ENCODE data around the gene MGST2.
"Not testable (repeated sequence)": the region's sequence is repeated elsewhere in the genome, so short reads cannot be mapped to it uniquely, and the experiment has no call there.

Gene MGST2

GRCh38 chr4:139692309-139693012, 26.8 kb downstream of the MGST2 start:
- H3K4me3 ChIP-seq (ENCODE audit: low read length) = no peak overlapping the region
- no peaks in the 10 kb centered on the region for H3K27me3 ChIP-seq (ENCODE audit: control insufficient read depth, insufficient read depth, low read length)
- no peaks in the 10 kb centered on the region for H3K4me1 ChIP-seq (ENCODE audit: control insufficient read depth, insufficient read depth, low read length)
- no peak overlapping the region for H3K4me2 ChIP-seq (ENCODE audit: low read length)
- H3K9ac ChIP-seq (ENCODE audit: low read depth, low read length) = no peak overlapping the region
- H3K36me3 ChIP-seq (ENCODE audit: insufficient read depth, low read length) = no peaks in the 10 kb centered on the region
- H3K9me3 ChIP-seq (replicated peaks; ENCODE audit: low read length) = no peaks in the 10 kb centered on the region

- Histone ChIP-seq H3K4me1 (ENCODE audit: control insufficient read depth, insufficient read depth, low read length) (no peaks in the 10 kb centered on the region), H3K27me3 (ENCODE audit: control insufficient read depth, insufficient read depth, low read length) (no peaks in the 10 kb centered on the region), H3K9me3 (replicated peaks; ENCODE audit: low read length) (no peaks in the 10 kb centered on the region), H3K36me3 (ENCODE audit: insufficient read depth, low read length) (no peaks in the 10 kb centered on the region), H3K9ac (ENCODE audit: low read depth, low read length) (no peak overlapping the region), H3K4me3 (ENCODE audit: low read length) (no peak overlapping the region), H3K4me2 (ENCODE audit: low read length) (no peak overlapping the region)
Measured at GRCh38 chr4:139694522-139695107, 29.0 kb downstream of the MGST2 start.

- Histone ChIP-seq H3K4me2 (ENCODE audit: low read length) (no peak overlapping the region), H3K4me1 (ENCODE audit: control insufficient read depth, insufficient read depth, low read length) (no peaks in the 10 kb centered on the region), H3K9ac (ENCODE audit: low read depth, low read length) (no peak overlapping the region), H3K27me3 (ENCODE audit: control insufficient read depth, insufficient read depth, low read length) (no peaks in the 10 kb centered on the region), H3K4me3 (ENCODE audit: low read length) (no peak overlapping the region), H3K9me3 (replicated peaks; ENCODE audit: low read length) (no peaks in the 10 kb centered on the region), H3K36me3 (ENCODE audit: insufficient read depth, low read length) (no peaks in the 10 kb centered on the region)
Measured at GRCh38 chr4:139696491-139696890, 30.9 kb downstream of the MGST2 start.

GRCh38 chr4:139698167-139698925, 32.7 kb downstream of the MGST2 start:
- H3K9me3 ChIP-seq (replicated peaks; ENCODE audit: low read length); H3K4me1 ChIP-seq (ENCODE audit: control insufficient read depth, insufficient read depth, low read length); H3K27me3 ChIP-seq (ENCODE audit: control insufficient read depth, insufficient read depth, low read length); H3K36me3 ChIP-seq (ENCODE audit: insufficient read depth, low read length); H3K4me2 ChIP-seq (ENCODE audit: low read length); H3K4me3 ChIP-seq (ENCODE audit: low read length); H3K9ac ChIP-seq (ENCODE audit: low read depth, low read length): not testable (repeated sequence)

GRCh38 chr4:139700568-139700967, 34.9 kb downstream of the MGST2 start:
- H3K4me2 ChIP-seq (ENCODE audit: low read length) = no peak overlapping the region
- no peaks in the 10 kb centered on the region for H3K27me3 ChIP-seq (ENCODE audit: control insufficient read depth, insufficient read depth, low read length)
- peaks cover 5% of the 10 kb centered on the region for H3K36me3 ChIP-seq (ENCODE audit: insufficient read depth, low read length)
- H3K9me3 ChIP-seq (replicated peaks; ENCODE audit: low read length) = no peaks in the 10 kb centered on the region
- H3K9ac ChIP-seq (ENCODE audit: low read depth, low read length) = no peak overlapping the region
- H3K4me3 ChIP-seq (ENCODE audit: low read length) = no peak overlapping the region
- H3K4me1 ChIP-seq (ENCODE audit: control insufficient read depth, insufficient read depth, low read length) = no peaks in the 10 kb centered on the region

- Histone ChIP-seq H3K27me3 (ENCODE audit: control insufficient read depth, insufficient read depth, low read length) (no peaks in the 10 kb centered on the region), H3K4me1 (ENCODE audit: control insufficient read depth, insufficient read depth, low read length) (no peaks in the 10 kb centered on the region), H3K4me2 (ENCODE audit: low read length) (no peak overlapping the region), H3K9ac (ENCODE audit: low read depth, low read length) (no peak overlapping the region), H3K4me3 (ENCODE audit: low read length) (no peak overlapping the region), H3K36me3 (ENCODE audit: insufficient read depth, low read length) (peaks cover 5% of the 10 kb centered on the region), H3K9me3 (replicated peaks; ENCODE audit: low read length) (no peaks in the 10 kb centered on the region)
Measured at GRCh38 chr4:139704915-139705485, 39.4 kb downstream of the MGST2 start.

GRCh38 chr4:139709660-139710059, 44.0 kb downstream of the MGST2 start:
- H3K27me3 ChIP-seq (ENCODE audit: control insufficient read depth, insufficient read depth, low read length) = no peaks in the 10 kb centered on the region
- H3K4me1 ChIP-seq (ENCODE audit: control insufficient read depth, insufficient read depth, low read length) = no peaks in the 10 kb centered on the region
- H3K4me2 ChIP-seq (ENCODE audit: low read length) = no peak overlapping the region
- no peaks in the 10 kb centered on the region for H3K9me3 ChIP-seq (replicated peaks; ENCODE audit: low read length)
- no peak overlapping the region for H3K9ac ChIP-seq (ENCODE audit: low read depth, low read length)
- no peak overlapping the region for H3K4me3 ChIP-seq (ENCODE audit: low read length)
- H3K36me3 ChIP-seq (ENCODE audit: insufficient read depth, low read length) = no peaks in the 10 kb centered on the region

GRCh38 chr4:139710073-139710472, 44.5 kb downstream of the MGST2 start:
- Histone ChIP-seq H3K27me3 (ENCODE audit: control insufficient read depth, insufficient read depth, low read length) (no peaks in the 10 kb centered on the region), H3K4me2 (ENCODE audit: low read length) (no peak overlapping the region), H3K9ac (ENCODE audit: low read depth, low read length) (no peak overlapping the region), H3K4me1 (ENCODE audit: control insufficient read depth, insufficient read depth, low read length) (no peaks in the 10 kb centered on the region), H3K4me3 (ENCODE audit: low read length) (no peak overlapping the region), H3K9me3 (replicated peaks; ENCODE audit: low read length) (no peaks in the 10 kb centered on the region), H3K36me3 (ENCODE audit: insufficient read depth, low read length) (no peaks in the 10 kb centered on the region)

- Histone ChIP-seq H3K9me3 (replicated peaks; ENCODE audit: low read length) (no peaks in the 10 kb centered on the region), H3K4me1 (ENCODE audit: control insufficient read depth, insufficient read depth, low read length) (no peaks in the 10 kb centered on the region), H3K4me3 (ENCODE audit: low read length) (no peak overlapping the region), H3K9ac (ENCODE audit: low read depth, low read length) (no peak overlapping the region), H3K4me2 (ENCODE audit: low read length) (no peak overlapping the region), H3K36me3 (ENCODE audit: insufficient read depth, low read length) (no peaks in the 10 kb centered on the region), H3K27me3 (ENCODE audit: control insufficient read depth, insufficient read depth, low read length) (no peaks in the 10 kb centered on the region)
Measured at GRCh38 chr4:139711461-139711860, 45.8 kb downstream of the MGST2 start.

- H3K4me1 ChIP-seq (ENCODE audit: control insufficient read depth, insufficient read depth, low read length) = no peaks in the 10 kb centered on the region
- no peaks in the 10 kb centered on the region for H3K27me3 ChIP-seq (ENCODE audit: control insufficient read depth, insufficient read depth, low read length)
- no peaks in the 10 kb centered on the region for H3K9me3 ChIP-seq (replicated peaks; ENCODE audit: low read length)
- H3K4me3 ChIP-seq (ENCODE audit: low read length) = no peak overlapping the region
- no peak overlapping the region for H3K9ac ChIP-seq (ENCODE audit: low read depth, low read length)
- no peak overlapping the region for H3K4me2 ChIP-seq (ENCODE audit: low read length)
- H3K36me3 ChIP-seq (ENCODE audit: insufficient read depth, low read length) = no peaks in the 10 kb centered on the region
Measured at GRCh38 chr4:139712882-139713281, 47.3 kb downstream of the MGST2 start.

- no peak overlapping the region for H3K9ac ChIP-seq (ENCODE audit: low read depth, low read length)
Measured at GRCh38 chr4:139715746-139716391, 50.2 kb downstream of the MGST2 start.

More at GRCh38 chr4:139715746-139716391, 50.2 kb downstream of the MGST2 start:
- Histone ChIP-seq H3K9me3 (replicated peaks; ENCODE audit: low read length) (no peaks in the 10 kb centered on the region), H3K4me2 (ENCODE audit: low read length) (no peak overlapping the region), H3K4me1 (ENCODE audit: control insufficient read depth, insufficient read depth, low read length) (no peaks in the 10 kb centered on the region), H3K4me3 (ENCODE audit: low read length) (no peak overlapping the region), H3K27me3 (ENCODE audit: control insufficient read depth, insufficient read depth, low read length) (no peaks in the 10 kb centered on the region), H3K36me3 (ENCODE audit: insufficient read depth, low read length) (no peaks in the 10 kb centered on the region)

All from skeletal muscle satellite cell (primary cell).